PFSK-1 (cell line): Measurements from ENCODE around the gene PXMP2.

Source experiments
- POLR2AphosphoS5 ChIP-seq: IDR thresholded peaks from 2 replicates; pipeline ENCODE4 v1.6.1; 2012; ENCODE audit warnings: low read depth, mild to moderate bottlenecking, control low read depth, low read length, moderate library complexity
- SIN3A ChIP-seq: IDR thresholded peaks from 2 replicates; pipeline ENCODE4 v1.6.1; 2012; ENCODE audit warnings: mild to moderate bottlenecking, low read length, moderate library complexity, borderline replicate concordance; ENCODE audit not compliant: insufficient read depth

- TF ChIP-seq POLR2AphosphoS5 = no peak; the same call in 1 of the 2 replicates
- TF ChIP-seq SIN3A = no peak
These were observed 31.3 kb downstream of the PXMP2 start for GRCh38 chr12:132718644-132719043.
